ENCODE results near the gene APLP2.

GRCh38 chr11:130133716-130134115 is 64.0 kb downstream of the APLP2 start:
- no peak for TF ChIP-seq YY1 (IDR thresholded peaks at IDR 0.05; ENCODE audit: insufficient read depth, insufficient read length)
- no peak for TF ChIP-seq ZNF274 (IDR thresholded peaks at IDR 0.05; ENCODE audit: low read depth, low read length)
- no peak for TF ChIP-seq SUZ12 (IDR thresholded peaks at IDR 0.05; ENCODE audit: extremely low read depth, insufficient read depth, insufficient read length)
